NCI-H460 (cell line): Measurements from ENCODE around the gene ASB7. TPM values are rescaled to one million over a fixed set of nuclear protein-coding genes. Genes with fewer than 3 reads are reported as not detected.

ENCODE experiments used
- DNase-seq: peaks from one replicate; pipeline ENCODE4 v3.0.0-alpha.2; 2016; ENCODE audit warnings: low read depth; ENCODE audit errors: extremely low read depth
- total RNA-seq: library from RNA; depleted of rRNA; stranded (reverse); fragments of >200 nt; shearing (Covaris generic); gene quantifications from 2 replicates; pipeline ENCODE4 v1.2.3, GENCODE V29; 2014

ASB7 gene
- total RNA-seq, 1 experiment from 2014 or later = 12.5 TPM

GRCh38 chr15:100681335-100681746, 79.0 kb downstream of the ASB7 start:
- no peak for DNase-seq

DNA sequence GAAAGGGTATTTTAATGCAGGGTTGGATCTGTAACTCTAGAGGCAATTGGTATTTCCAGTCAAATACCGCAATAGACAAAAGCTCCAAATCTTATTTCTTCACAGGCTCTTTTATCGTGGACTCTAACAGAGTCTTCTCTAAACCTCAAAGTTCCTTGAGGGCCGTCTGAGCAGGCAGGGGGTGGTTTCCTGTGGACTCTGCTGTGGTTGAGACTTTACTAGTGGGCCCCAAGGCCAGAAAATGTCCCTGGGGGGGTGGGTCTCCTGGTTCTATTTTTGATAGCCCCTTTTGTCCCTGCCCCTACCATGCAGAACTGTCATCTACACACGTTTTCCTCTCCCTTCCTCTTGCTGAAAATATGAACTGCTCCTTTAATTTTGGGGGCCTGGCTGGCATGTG, 80.1 kb downstream of the ASB7 start:
- DNase-seq = no peak

- DNase-seq = no peak
Observed at GRCh38 chr15:100683434-100683833, 81.0 kb downstream of the ASB7 start.

DNA sequence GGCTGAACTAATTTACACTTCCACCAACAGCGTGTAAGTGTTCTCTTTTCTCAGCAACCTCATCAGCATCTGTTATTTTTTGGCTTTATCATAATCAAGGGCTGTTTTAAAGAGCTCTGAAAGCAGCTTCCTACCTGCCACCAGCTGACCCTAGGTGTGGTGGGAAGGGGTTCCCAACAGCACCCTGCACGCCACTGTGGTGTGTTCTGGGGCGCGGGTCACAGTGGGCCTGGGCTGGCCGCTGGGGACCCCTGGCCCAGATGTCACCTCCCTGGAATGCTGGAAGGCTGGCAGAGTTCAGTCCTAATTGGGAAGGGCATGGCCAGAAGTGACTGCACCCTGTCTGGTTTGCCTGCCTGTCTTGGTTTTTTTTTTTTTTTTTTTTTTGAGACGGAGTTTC, 82.2 kb downstream of the ASB7 start:
- no peak for DNase-seq

DNA sequence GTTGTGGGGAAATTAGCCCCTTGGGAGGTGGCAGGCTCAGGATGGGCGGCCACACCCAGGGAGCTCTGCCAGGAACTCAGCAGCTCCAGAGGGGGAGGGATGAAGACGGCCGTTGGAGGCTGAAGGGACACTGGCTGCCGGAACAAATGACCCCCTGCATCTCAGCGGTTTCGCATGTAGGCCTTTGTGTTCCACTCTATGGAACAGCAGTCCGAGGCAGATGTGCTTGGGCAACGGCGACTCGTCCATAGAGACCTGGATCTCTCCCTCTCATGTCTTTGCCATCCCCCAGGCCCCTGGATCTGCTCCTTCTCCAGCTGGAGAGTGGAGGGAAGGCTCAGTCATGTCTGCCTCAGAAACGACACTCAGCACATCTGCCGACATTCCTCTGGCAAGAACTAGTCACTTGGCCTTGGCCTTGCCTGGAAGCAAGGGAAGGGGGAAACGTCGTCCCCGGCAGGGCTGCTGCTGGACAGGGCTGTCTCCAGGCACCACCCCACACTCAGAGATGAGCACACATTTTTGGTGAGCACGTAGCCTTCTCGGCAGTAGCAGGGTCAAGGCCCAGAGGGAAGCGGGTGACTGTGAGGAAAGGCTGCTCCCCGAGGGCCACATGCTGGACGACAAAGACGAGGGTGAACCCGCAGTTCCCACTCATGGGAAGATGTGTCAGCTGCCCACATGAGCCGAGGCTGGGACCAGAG, 83.8 kb downstream of the ASB7 start:
- no peak for DNase-seq

DNA sequence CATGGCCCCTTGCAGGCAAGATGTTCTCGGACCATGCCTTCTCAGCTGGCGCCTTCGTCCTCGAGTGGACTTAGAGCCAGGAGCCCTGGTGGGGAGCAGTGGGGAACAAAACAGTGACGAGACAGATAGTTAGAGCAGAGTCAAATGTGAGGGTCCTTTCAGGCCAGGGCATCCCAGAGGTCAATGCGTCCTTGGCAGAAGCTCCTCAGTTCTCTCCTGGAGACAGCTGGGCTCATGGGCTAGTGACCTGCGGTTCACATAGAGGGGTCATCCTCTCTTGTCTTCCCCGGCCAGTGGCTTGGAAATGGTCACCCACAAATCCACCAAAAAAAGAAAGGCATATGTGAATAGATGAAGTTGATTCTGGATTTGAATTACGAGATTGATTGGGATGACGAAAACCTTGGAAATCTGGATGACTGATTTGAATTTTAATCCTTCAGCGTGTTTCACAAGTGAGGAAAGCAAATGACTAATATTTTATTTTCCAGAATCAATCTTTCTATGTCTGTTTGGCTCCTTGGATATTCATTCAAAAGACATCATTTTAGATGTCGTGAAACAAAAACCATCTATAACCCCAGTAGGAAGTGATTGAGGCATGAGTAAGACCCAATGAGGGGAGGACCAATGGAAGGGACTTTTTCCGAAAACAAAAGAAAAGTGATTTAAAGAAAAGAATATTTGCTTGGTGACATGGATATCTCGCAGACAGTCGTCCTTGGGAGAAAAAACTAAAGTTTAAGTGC, 84.5 kb downstream of the ASB7 start:
- no peak for DNase-seq

- DNase-seq = no peak
Observed at GRCh38 chr15:100687582-100688141, 85.3 kb downstream of the ASB7 start.

DNA sequence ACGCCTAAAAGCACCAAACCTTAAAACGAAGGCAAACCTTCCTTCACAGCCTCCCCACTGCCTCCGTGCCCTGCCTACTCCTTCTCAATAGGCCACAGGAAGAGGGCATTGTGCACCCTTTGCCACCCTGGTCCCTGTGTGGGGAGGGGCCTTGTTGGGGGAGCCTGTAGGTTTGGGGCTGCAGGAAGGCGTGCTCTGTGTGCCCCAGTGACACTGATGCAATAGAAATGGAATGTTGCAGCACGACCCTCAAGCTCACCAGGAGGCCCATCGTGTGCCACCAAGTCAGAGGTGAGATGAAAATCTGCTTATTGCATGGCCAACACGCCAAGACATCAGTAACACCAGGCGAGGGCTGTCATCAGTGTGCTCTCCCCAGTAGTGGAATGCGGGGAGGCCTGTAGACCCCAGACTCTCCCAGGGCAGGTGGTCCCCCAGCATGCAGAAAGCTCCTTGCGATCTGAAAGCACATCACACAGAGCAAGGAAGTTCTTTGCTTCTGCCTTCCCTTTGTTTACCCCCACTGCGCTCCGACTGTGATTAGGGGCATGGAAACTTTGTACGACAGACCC, 86.2 kb downstream of the ASB7 start:
- DNase-seq = no peak

GRCh38 chr15:100689131-100689899, 86.9 kb downstream of the ASB7 start:
- DNase-seq = no peak

DNA sequence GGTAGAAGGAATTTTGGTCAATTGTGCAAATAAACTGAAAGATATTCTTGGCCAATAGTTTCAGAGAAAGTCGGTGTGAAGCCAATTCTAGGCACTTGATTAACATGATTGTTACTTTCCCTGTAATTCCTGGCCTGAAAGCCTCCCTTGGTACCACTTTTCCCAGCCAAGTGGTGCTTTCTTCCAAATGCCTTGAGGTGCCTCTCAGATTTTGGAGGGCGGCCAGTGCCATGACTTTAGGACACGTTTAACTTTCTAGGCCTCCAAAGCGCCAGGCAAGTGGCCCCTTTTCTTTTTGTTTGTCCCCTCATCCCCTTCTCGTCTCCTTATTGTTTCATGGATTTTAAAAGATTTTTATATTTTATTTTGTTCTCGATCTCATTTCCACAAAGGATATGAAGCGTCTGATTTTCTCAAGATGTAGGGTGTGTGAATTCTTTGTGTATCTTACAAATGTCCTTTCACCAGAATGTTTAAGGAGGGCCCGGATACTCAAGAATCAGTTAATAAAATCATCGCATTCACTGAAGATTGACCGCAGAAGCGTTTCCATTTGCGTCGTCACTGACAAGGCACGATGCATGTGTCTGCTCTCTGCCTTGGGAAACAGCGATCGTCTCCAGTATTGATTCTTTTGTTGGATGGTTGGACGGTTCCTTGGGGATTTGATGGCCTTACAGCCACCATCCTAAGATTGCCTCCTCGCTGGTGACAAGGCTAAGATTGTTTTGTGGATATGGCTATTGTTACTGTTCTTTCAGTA, 87.8 kb downstream of the ASB7 start:
- DNase-seq = no peak

- no peak for DNase-seq
Observed at GRCh38 chr15:100690795-100691158, 88.4 kb downstream of the ASB7 start.

- no peak for DNase-seq
Observed at GRCh38 chr15:100691321-100691720, 88.9 kb downstream of the ASB7 start.

GRCh38 chr15:100692246-100692645, 89.9 kb downstream of the ASB7 start:
- DNase-seq = no peak

GRCh38 chr15:100692671-100693070, 90.3 kb downstream of the ASB7 start:
- DNase-seq = no peak

DNA sequence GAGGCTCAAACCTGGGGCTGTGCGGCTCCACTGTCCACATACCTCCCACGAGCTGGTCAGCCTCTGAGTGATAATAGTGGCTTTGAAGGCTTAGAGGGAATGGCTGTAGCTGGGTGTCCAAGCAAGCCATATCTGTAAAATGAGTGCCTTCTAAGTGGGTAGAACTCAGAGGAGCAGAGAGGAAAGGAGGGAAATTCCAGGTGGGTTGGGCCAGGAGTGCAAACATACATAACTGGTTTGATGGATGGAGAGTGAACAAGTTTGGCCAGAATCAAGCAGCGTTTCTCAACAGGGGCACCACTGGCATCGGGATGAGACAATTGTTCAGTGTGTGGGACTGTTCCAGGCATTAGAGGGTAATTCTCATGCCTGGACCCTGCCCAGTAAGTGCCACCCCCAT, 91.1 kb downstream of the ASB7 start:
- DNase-seq = no peak

GRCh38 chr15:100694381-100695021, 92.1 kb downstream of the ASB7 start:
- no peak for DNase-seq

GRCh38 chr15:100695048-100695447, 92.7 kb downstream of the ASB7 start:
- no peak for DNase-seq

DNA sequence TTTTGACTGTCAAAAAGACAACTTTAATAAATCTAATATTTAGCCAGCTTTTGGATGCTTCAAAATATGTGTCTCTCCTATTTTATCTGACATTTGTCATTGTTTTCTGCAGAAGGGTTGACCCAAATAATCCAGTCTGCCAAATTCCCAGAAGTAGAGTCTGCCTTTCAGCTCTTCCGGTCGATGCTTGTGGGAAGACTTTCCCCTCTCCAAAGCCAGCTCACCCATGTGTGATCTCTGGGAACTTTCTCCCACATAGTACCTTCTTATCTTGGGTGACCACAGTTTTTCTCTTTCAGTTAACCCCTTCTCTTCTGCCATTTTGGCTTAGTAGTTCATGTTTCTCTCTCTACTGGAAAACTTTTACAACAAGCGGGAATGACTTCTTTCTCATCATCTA, 94.1 kb downstream of the ASB7 start:
- DNase-seq = no peak
